Myocyte (in vitro differentiated cells): ENCODE results near the gene MTA1. TPM values are rescaled to one million over a fixed set of nuclear protein-coding genes. Genes with fewer than 3 reads are reported as not detected.

Source experiments
- DNase-seq: peaks from one replicate; pipeline ENCODE4 v3.0.0-alpha.2; 2012; ENCODE audit warnings: low read depth
- total RNA-seq: library from RNA; depleted of rRNA; stranded (reverse); fragments of >200 nt; gene quantifications from 2 replicates; pipeline ENCODE4 v1.2.3, GENCODE V29; 2014

MTA1 gene
- total RNA-seq, 1 donor from 2014 or later, result 44.0 TPM

- DNase-seq, result peak; percentile 77
Measured at GRCh38 chr14:105474483-105475268, 55.0 kb downstream of the MTA1 start, which contains the start of gene CRIP2. TSS of gene CRIP2 (plus strand) at chr14:105474821. CDS start at chr14:105474863, 42 bp downstream.

GRCh38 chr14:105475269-105476096 lies 55.9 kb downstream of the MTA1 start:
- DNase-seq, result peak; percentile 73

- DNase-seq, result peak; percentile 94
Measured at GRCh38 chr14:105476097-105476830, 56.6 kb downstream of the MTA1 start.

- no peak for DNase-seq
Measured at GRCh38 chr14:105476831-105477659, 57.4 kb downstream of the MTA1 start.

GRCh38 chr14:105477660-105478397 lies 58.2 kb downstream of the MTA1 start:
- DNase-seq, result no peak

GRCh38 chr14:105478398-105479251 lies 59.0 kb downstream of the MTA1 start:
- DNase-seq, result no peak

GRCh38 chr14:105479431-105480158 lies 60.0 kb downstream of the MTA1 start:
- peak; percentile 68 for DNase-seq

- no peak for DNase-seq
Measured at GRCh38 chr14:105480199-105480746, 60.6 kb downstream of the MTA1 start.

- DNase-seq, result peak; percentile 92
Measured at GRCh38 chr14:105480807-105481801, 61.5 kb downstream of the MTA1 start.

- DNase-seq, result peak; percentile 94
Measured at GRCh38 chr14:105481886-105482457, 62.3 kb downstream of the MTA1 start.

- DNase-seq, result no peak
Measured at GRCh38 chr14:105482486-105483110, 63.0 kb downstream of the MTA1 start.

GRCh38 chr14:105483300-105484068 lies 63.9 kb downstream of the MTA1 start:
- DNase-seq, result peak; percentile 86

GRCh38 chr14:105484069-105484996 lies 64.7 kb downstream of the MTA1 start:
- DNase-seq, result peak; percentile 53

- DNase-seq, result no peak
Measured at GRCh38 chr14:105484997-105485393, 65.4 kb downstream of the MTA1 start.
